Dermis blood vessel endothelial cell (primary cell): ENCODE data around the gene TUBA1C. TPM values are rescaled to one million over a fixed set of nuclear protein-coding genes. Genes with fewer than 3 reads are reported as not detected.
"Not testable (repeated sequence)": the region's sequence is repeated elsewhere in the genome, so short reads cannot be mapped to it uniquely, and the experiment has no call there.

Experiments used
- DNase-seq: peaks from one replicate; pipeline ENCODE4 v3.0.0; 2010
- total RNA-seq: library from RNA; depleted of rRNA; stranded (reverse); fragments of >200 nt; gene quantifications from 2 replicates; pipeline ENCODE4 v1.2.3, GENCODE V29; 2014

Gene TUBA1C
- total RNA-seq, 1 donor from 2014 or later: 221 TPM

GRCh38 chr12:49283541-49284429, 18.9 kb downstream of the TUBA1C start:
- no peak for DNase-seq

- no peak for DNase-seq
Measured at GRCh38 chr12:49284672-49285071, 19.8 kb downstream of the TUBA1C start.

GRCh38 chr12:49287876-49288275, 23.0 kb downstream of the TUBA1C start:
- no peak for DNase-seq

GRCh38 chr12:49288412-49288853, 23.6 kb downstream of the TUBA1C start:
- peak; percentile 75 for DNase-seq

- DNase-seq: no peak
Measured at GRCh38 chr12:49288922-49289555, 24.2 kb downstream of the TUBA1C start.

GRCh38 chr12:49292729-49293055, 27.8 kb downstream of the TUBA1C start:
- DNase-seq: no peak

- DNase-seq: no peak
Measured at GRCh38 chr12:49293056-49293956, 28.4 kb downstream of the TUBA1C start.

GRCh38 chr12:49294086-49294803, 29.4 kb downstream of the TUBA1C start:
- no peak for DNase-seq

GRCh38 chr12:49294804-49295081, 29.9 kb downstream of the TUBA1C start:
- no peak for DNase-seq

GRCh38 chr12:49295082-49295936, 30.4 kb downstream of the TUBA1C start, which contains the start of gene PRPH:
Gene PRPH, plus strand, starts transcription at chr12:49295147. Its CDS starts 54 bp downstream, at chr12:49295201.
- peak; percentile 23 for DNase-seq

- peak; percentile 46 for DNase-seq
Measured at GRCh38 chr12:49296034-49296835, 31.4 kb downstream of the TUBA1C start.

- DNase-seq: no peak
Measured at GRCh38 chr12:49296836-49297694, 32.2 kb downstream of the TUBA1C start.

- no peak for DNase-seq
Measured at GRCh38 chr12:49297695-49298060, 32.8 kb downstream of the TUBA1C start.

- peak; percentile 26 for DNase-seq
Measured at GRCh38 chr12:49298160-49298559, 33.3 kb downstream of the TUBA1C start.

GRCh38 chr12:49301760-49302159, 36.9 kb downstream of the TUBA1C start:
- DNase-seq: no peak

GRCh38 chr12:49304161-49304560, 39.3 kb downstream of the TUBA1C start:
- DNase-seq: no peak

GRCh38 chr12:49305762-49306510, 41.1 kb downstream of the TUBA1C start:
- DNase-seq: no peak

- DNase-seq: no peak
Measured at GRCh38 chr12:49309386-49309785, 44.5 kb downstream of the TUBA1C start.

- DNase-seq: not testable (repeated sequence)
Measured at GRCh38 chr12:49310451-49311000, 45.6 kb downstream of the TUBA1C start.
